Right lobe of liver (tissue), 4 donors: ENCODE measurements around the gene MYOM1.

Experiments used
- POLR2A ChIP-seq: fragments of 450-650 bp; IDR thresholded peaks from one replicate; pipeline ENCODE4 v1.6.1; 2017; ENCODE audit warnings: antibody characterized with exemption, mild to moderate bottlenecking
- TF ChIP-seq, protein P1 (sequence below), 4 donors: fragments of 200-600 bp in 3 of 4; fragments of 450-650 bp in 1 of 4; IDR thresholded peaks; one replicate each; pipeline versions ENCODE4 v1.5.1 to v1.8.0; 2016 to 2022; ENCODE audit warnings: antibody characterized with exemption in 4 of 4, mild to moderate bottlenecking in 2 of 4
- donor health status: DM: no; HTN: no; CAD: no.
- donor health status: DM: no; HTN: no; CAD: no.
- donor health status: DM: no; HTN: yes; CAD: no.

DNA sequence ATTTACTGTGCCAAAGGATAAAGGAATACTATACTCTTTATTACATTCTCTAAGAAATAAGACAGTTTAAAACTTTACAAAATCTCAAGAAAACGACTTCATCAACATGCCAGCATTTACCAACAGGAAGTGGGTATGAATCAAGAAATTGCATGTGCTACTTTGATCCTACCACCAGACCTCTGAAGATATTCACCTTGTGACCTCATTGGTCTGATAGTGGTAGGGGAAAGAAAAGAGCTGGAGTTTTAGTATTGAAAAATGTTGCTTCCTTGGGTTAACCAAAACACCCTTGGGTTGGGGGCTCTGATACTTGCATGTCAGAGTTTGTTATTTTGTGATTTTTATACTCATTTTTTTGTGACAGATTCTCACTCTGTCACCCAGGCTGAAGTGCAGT, 122.7 kb downstream of the MYOM1 start:
- TF ChIP-seq, protein P1, sequence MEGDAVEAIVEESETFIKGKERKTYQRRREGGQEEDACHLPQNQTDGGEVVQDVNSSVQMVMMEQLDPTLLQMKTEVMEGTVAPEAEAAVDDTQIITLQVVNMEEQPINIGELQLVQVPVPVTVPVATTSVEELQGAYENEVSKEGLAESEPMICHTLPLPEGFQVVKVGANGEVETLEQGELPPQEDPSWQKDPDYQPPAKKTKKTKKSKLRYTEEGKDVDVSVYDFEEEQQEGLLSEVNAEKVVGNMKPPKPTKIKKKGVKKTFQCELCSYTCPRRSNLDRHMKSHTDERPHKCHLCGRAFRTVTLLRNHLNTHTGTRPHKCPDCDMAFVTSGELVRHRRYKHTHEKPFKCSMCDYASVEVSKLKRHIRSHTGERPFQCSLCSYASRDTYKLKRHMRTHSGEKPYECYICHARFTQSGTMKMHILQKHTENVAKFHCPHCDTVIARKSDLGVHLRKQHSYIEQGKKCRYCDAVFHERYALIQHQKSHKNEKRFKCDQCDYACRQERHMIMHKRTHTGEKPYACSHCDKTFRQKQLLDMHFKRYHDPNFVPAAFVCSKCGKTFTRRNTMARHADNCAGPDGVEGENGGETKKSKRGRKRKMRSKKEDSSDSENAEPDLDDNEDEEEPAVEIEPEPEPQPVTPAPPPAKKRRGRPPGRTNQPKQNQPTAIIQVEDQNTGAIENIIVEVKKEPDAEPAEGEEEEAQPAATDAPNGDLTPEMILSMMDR (IDR thresholded peaks at IDR 0.05): no peak
- TF ChIP-seq POLR2A: no peak
